HEK293T (cell line): ENCODE measurements around the gene USP10.
A peak's percentile ranks its signal among the peaks of the same experiment; 100 is the strongest.

Experiments
- CTCF ChIA-PET: fragments of 350-600 bp; formaldehyde crosslinking; extraction: SDS; loops from one replicate; lab custom pipeline; 2021; ENCODE audit warnings: antibody characterized with exemption, inconsistent platforms; lab: Yijun Ruan, JAX
- POLR2A ChIA-PET: fragments of 350-600 bp; formaldehyde crosslinking; extraction: SDS; loops from one replicate; lab custom pipeline; 2020; ENCODE audit warnings: antibody characterized with exemption, inconsistent platforms; lab: Yijun Ruan, JAX
- DNase-seq: peaks from one replicate; pipeline ENCODE4 v3.0.0; 2012; ENCODE audit warnings: mixed read lengths; ENCODE audit errors: extremely low spot score
- ARNT ChIP-seq: fragments of 450-650 bp; IDR thresholded peaks from 2 replicates; pipeline ENCODE4 v1.6.1; 2017; ENCODE audit warnings: mild to moderate bottlenecking
- BHLHE40 ChIP-seq: fragments of 450-650 bp; IDR thresholded peaks from 2 replicates; pipeline ENCODE4 v1.6.1; 2016; ENCODE audit warnings: mild to moderate bottlenecking, moderate library complexity, borderline replicate concordance
- CTBP1 ChIP-seq: fragments of 450-650 bp; IDR thresholded peaks from 2 replicates; pipeline ENCODE4 v1.6.1; 2016; ENCODE audit warnings: borderline replicate concordance
- ELF4 ChIP-seq: fragments of 450-650 bp; IDR thresholded peaks from 2 replicates; pipeline ENCODE4 v1.6.1; 2017; ENCODE audit warnings: antibody characterized with exemption
- FOXA1 ChIP-seq: fragments of 450-650 bp; IDR thresholded peaks from 2 replicates; pipeline ENCODE4 v1.6.1; 2016; ENCODE audit warnings: mild to moderate bottlenecking
- FOXK2 ChIP-seq: fragments of 450-650 bp; IDR thresholded peaks from 2 replicates; pipeline ENCODE4 v1.6.1; 2016; ENCODE audit warnings: mild to moderate bottlenecking
- FOXM1 ChIP-seq: fragments of 450-650 bp; IDR thresholded peaks from 2 replicates; pipeline ENCODE4 v1.6.1; 2017; ENCODE audit warnings: mild to moderate bottlenecking, borderline replicate concordance
- HDGF ChIP-seq: fragments of 450-650 bp; IDR thresholded peaks from 2 replicates; pipeline ENCODE4 v1.6.1; 2017; ENCODE audit warnings: antibody characterized with exemption, borderline replicate concordance
- L3MBTL2 ChIP-seq: fragments of 450-650 bp; conservative IDR thresholded peaks from 2 replicates; pipeline ENCODE4 v1.6.1; 2016; ENCODE audit warnings: mild to moderate bottlenecking
- LEF1 ChIP-seq: fragments of 450-650 bp; IDR thresholded peaks from 2 replicates; pipeline ENCODE4 v1.6.1; 2017; ENCODE audit warnings: mild to moderate bottlenecking, borderline replicate concordance
- NFRKB ChIP-seq: fragments of 450-650 bp; IDR thresholded peaks from 2 replicates; pipeline ENCODE4 v1.6.1; 2016; ENCODE audit warnings: mild to moderate bottlenecking, moderate library complexity
- PKNOX1 ChIP-seq: fragments of 450-650 bp; IDR thresholded peaks from 2 replicates; pipeline ENCODE4 v1.6.1; 2016
- SP1 ChIP-seq: fragments of 450-650 bp; IDR thresholded peaks from 2 replicates; pipeline ENCODE4 v1.6.1; 2017
- SUZ12 ChIP-seq: fragments of 450-650 bp; IDR thresholded peaks from 2 replicates; pipeline ENCODE4 v1.6.1; 2016; ENCODE audit warnings: mild to moderate bottlenecking
- TARDBP ChIP-seq: fragments of 450-650 bp; IDR thresholded peaks from 2 replicates; pipeline ENCODE4 v1.6.1; 2016
- ZNF384 ChIP-seq: fragments of 450-650 bp; IDR thresholded peaks from 2 replicates; pipeline ENCODE4 v1.6.1; 2016

The USP10 gene

GRCh38 chr16:84699712-84700445, at the start of gene USP10:
Gene USP10 (plus strand): TSS chr16:84700000. CDS start chr16:84700091, 91 bp downstream.
- peak; percentile 98 for DNase-seq
- ChIA-PET POLR2A (interaction anchor here (1.2 kb wide), 1 partner anchor 9 kb away, joined by 3 read pairs; no protein-coding TSS in a partner anchor), CTCF (interaction anchor here (0.6 to 1.2 kb wide), 2 partner anchors 9 to 27 kb away, joined by 3 read pairs; no protein-coding TSS in a partner anchor)
- TF ChIP-seq FOXK2: no peak
- no peak for TF ChIP-seq L3MBTL2
- no peak for TF ChIP-seq CTBP1
- no peak for TF ChIP-seq ZNF384
- 0 out of 2 replicates have a peak, but pooled peaks have one; percentile 41 for TF ChIP-seq LEF1

- DNase-seq: no peak
- POLR2A ChIA-PET: no interaction called here
- TF ChIP-seq FOXK2: no peak
- no peak for TF ChIP-seq FOXA1
- CTCF ChIA-PET: no interaction called here
These were observed 49.5 kb upstream of the USP10 start for GRCh38 chr16:84650062-84650991.

- no peak for DNase-seq
- TF ChIP-seq ARNT: no peak
- no peak for TF ChIP-seq FOXM1
- no peak for TF ChIP-seq LEF1
- TF ChIP-seq ELF4: no peak
- no peak for TF ChIP-seq SUZ12
- TF ChIP-seq HDGF: no peak
- TF ChIP-seq ZNF384: no peak
- ChIA-PET POLR2A (no interaction called here), CTCF (interaction anchor here (0.8 kb wide), 1 partner anchor 73 kb away, joined by 3 read pairs; no protein-coding TSS in a partner anchor)
These were observed 47.2 kb upstream of the USP10 start for GRCh38 chr16:84652566-84652965.

GRCh38 chr16:84654238-84654637, 45.6 kb upstream of the USP10 start:
- no peak for DNase-seq
- CTCF ChIA-PET: interaction anchor here (0.6 to 1.2 kb wide), 2 partner anchors 18 to 813 kb away, joined by 3 to 6 read pairs; no protein-coding TSS in a partner anchor
- TF ChIP-seq ZNF384: no peak
- no peak for TF ChIP-seq SP1
- POLR2A ChIA-PET: no interaction called here

- ChIA-PET POLR2A (no interaction called here), CTCF (interaction anchor here (1.2 kb wide), 1 partner anchor 17 kb away, joined by 6 read pairs; no protein-coding TSS in a partner anchor)
- no peak for TF ChIP-seq BHLHE40
- TF ChIP-seq ARNT: no peak
- no peak for TF ChIP-seq ZNF384
- no peak for TF ChIP-seq NFRKB
- no peak for TF ChIP-seq SUZ12
- no peak for TF ChIP-seq FOXK2
- no peak for TF ChIP-seq L3MBTL2
- no peak for TF ChIP-seq PKNOX1
- TF ChIP-seq SP1: no peak
- TF ChIP-seq LEF1: no peak
- TF ChIP-seq TARDBP: no peak
- no peak for TF ChIP-seq FOXA1
- TF ChIP-seq CTBP1: no peak
- TF ChIP-seq ELF4: no peak
- TF ChIP-seq FOXM1: no peak
- no peak for DNase-seq
These were observed 44.8 kb upstream of the USP10 start for GRCh38 chr16:84654998-84655397.

- TF ChIP-seq FOXA1 (no peak), LEF1 (no peak), SP1 (no peak), ELF4 (no peak), FOXM1 (no peak), ARNT (no peak), HDGF (no peak), TARDBP (no peak), CTBP1 (no peak), L3MBTL2 (no peak)
- POLR2A ChIA-PET: no interaction called here
- CTCF ChIA-PET: interaction anchor here (1.4 kb wide), 1 partner anchor 15 kb away, joined by 4 read pairs; no protein-coding TSS in a partner anchor
- DNase-seq: no peak
These were observed 43.2 kb upstream of the USP10 start for GRCh38 chr16:84656649-84657048.

GRCh38 chr16:84657229-84657837, 42.5 kb upstream of the USP10 start:
- ChIA-PET CTCF (interaction anchor here (1.4 kb wide), 1 partner anchor 15 kb away, joined by 4 read pairs; no protein-coding TSS in a partner anchor), POLR2A (no interaction called here)
- TF ChIP-seq HDGF (no peak), BHLHE40 (no peak), NFRKB (no peak), PKNOX1 (no peak), SUZ12 (no peak), FOXA1 (no peak), CTBP1 (no peak), ZNF384 (no peak)
- no peak for DNase-seq
